ENCODE measurements around the gene ARMC8. TPM values are rescaled to one million over a fixed set of nuclear protein-coding genes. Genes with fewer than 3 reads are reported as not detected.

Gene ARMC8
- total RNA-seq, 1 experiment from 2014 or later = 63.6 TPM

- H2AFZ ChIP-seq (ENCODE audit: low read length) = no peak overlapping the region
- H3K14ac ChIP-seq (ENCODE audit: insufficient read depth, low read length) = no peak overlapping the region
- no peaks in the 10 kb centered on the region for H3K79me1 ChIP-seq (ENCODE audit: insufficient read depth, low read depth, low read length, poor library complexity, severe bottlenecking)
- no peak overlapping the region for H3K4me3 Mint-ChIP-seq
- no peaks in the 10 kb centered on the region for H3K79me2 ChIP-seq (ENCODE audit: insufficient read depth, low read length)
- H3K18ac ChIP-seq (ENCODE audit: insufficient read length, low read depth, low read length) = no peak overlapping the region
- no peaks in the 10 kb centered on the region for H3K23me2 ChIP-seq (ENCODE audit: insufficient read length, low read depth, low read length, poor library complexity, severe bottlenecking)
- no peaks in the 10 kb centered on the region for H3K4me1 ChIP-seq (ENCODE audit: insufficient read depth, low read length)
- TF ChIP-seq, protein P1, sequence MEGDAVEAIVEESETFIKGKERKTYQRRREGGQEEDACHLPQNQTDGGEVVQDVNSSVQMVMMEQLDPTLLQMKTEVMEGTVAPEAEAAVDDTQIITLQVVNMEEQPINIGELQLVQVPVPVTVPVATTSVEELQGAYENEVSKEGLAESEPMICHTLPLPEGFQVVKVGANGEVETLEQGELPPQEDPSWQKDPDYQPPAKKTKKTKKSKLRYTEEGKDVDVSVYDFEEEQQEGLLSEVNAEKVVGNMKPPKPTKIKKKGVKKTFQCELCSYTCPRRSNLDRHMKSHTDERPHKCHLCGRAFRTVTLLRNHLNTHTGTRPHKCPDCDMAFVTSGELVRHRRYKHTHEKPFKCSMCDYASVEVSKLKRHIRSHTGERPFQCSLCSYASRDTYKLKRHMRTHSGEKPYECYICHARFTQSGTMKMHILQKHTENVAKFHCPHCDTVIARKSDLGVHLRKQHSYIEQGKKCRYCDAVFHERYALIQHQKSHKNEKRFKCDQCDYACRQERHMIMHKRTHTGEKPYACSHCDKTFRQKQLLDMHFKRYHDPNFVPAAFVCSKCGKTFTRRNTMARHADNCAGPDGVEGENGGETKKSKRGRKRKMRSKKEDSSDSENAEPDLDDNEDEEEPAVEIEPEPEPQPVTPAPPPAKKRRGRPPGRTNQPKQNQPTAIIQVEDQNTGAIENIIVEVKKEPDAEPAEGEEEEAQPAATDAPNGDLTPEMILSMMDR (conservative IDR thresholded peaks at IDR 0.05) = peak; percentile 63
- no peak overlapping the region for H3T11ph ChIP-seq (ENCODE audit: low read length)
- H2BK120ac ChIP-seq (ENCODE audit: low read depth, low read length, poor library complexity, severe bottlenecking) = no peak overlapping the region
- H4K8ac ChIP-seq (replicated peaks; ENCODE audit: insufficient read length, low read depth, low read length) = no peak overlapping the region
- no peak overlapping the region for H2BK20ac ChIP-seq (ENCODE audit: low read depth, low read length, poor library complexity, severe bottlenecking)
- no peak for DNase-seq
- no CpG with 5 or more reads among the region's 2 CpGs for WGBS (ENCODE audit: extremely low coverage, insufficient read length, low lambda C conversion rate)
- no peaks in the 10 kb centered on the region for H4K20me1 ChIP-seq (ENCODE audit: control insufficient read depth, insufficient read depth, insufficient read length)
- no peak overlapping the region for H2AK5ac ChIP-seq (ENCODE audit: insufficient read length, low read length)
- peaks cover 0 to 6% of the 10 kb centered on the region in 2 experiments; a peak in 1 of 5 replicates for H3K9me3 Mint-ChIP-seq
- no peaks in the 10 kb centered on the region for H3K36me3 Mint-ChIP-seq (ENCODE audit: insufficient read depth in 1 of 3, low read depth in 3 of 3)
- no peak overlapping the region for H2BK5ac ChIP-seq (ENCODE audit: insufficient read length, low read length)
- H3K4ac ChIP-seq (ENCODE audit: low read depth, low read length) = no peak overlapping the region
- H4K5ac ChIP-seq (ENCODE audit: insufficient read length, low read depth, low read length) = no peak overlapping the region
- no peak overlapping the region for H3K56ac ChIP-seq (ENCODE audit: insufficient read length, low read depth, low read length)
- H3K27ac Mint-ChIP-seq = no peak overlapping the region
- H3K27ac ChIP-seq (ENCODE audit: insufficient read length, low read depth, low read length) = no peak overlapping the region
- no peak overlapping the region for H2BK12ac ChIP-seq (ENCODE audit: insufficient read length, low read depth, low read length)
- H3K23ac ChIP-seq (ENCODE audit: insufficient read length, low read depth, low read length) = no peak overlapping the region
- H4K91ac ChIP-seq (ENCODE audit: insufficient read length, low read depth, low read length) = no peak overlapping the region
- H3K4me2 ChIP-seq (ENCODE audit: insufficient read depth, insufficient read length, low read length) = no peak overlapping the region
- no peaks in the 10 kb centered on the region for H3K9me3 ChIP-seq (ENCODE audit: control insufficient read depth, low read depth, low read length)
- H3K9ac ChIP-seq (ENCODE audit: extremely low read depth, insufficient read length, low read length) = no peak overlapping the region
- H3K4me1 Mint-ChIP-seq = no peaks in the 10 kb centered on the region
- no peak overlapping the region for H2BK15ac ChIP-seq (ENCODE audit: low read depth, low read length)
- no peaks in the 10 kb centered on the region for H3K27me3 ChIP-seq (ENCODE audit: insufficient read depth, low read length)
- peaks cover 26% of the 10 kb centered on the region for H3K27me3 Mint-ChIP-seq (ENCODE audit: low read depth)
Measured at GRCh38 chr3:138180375-138181029, 6.6 kb upstream of the ARMC8 start.

All from H9 (cell line).